Left forelimb (tissue), 1 donor: ENCODE data around the gene ARID3C.

Experiments used
- DNase-seq: peaks from one replicate; pipeline ENCODE4 v3.0.0-alpha.2; 2018; ENCODE audit warnings: low spot score

Gene ARID3C

DNA sequence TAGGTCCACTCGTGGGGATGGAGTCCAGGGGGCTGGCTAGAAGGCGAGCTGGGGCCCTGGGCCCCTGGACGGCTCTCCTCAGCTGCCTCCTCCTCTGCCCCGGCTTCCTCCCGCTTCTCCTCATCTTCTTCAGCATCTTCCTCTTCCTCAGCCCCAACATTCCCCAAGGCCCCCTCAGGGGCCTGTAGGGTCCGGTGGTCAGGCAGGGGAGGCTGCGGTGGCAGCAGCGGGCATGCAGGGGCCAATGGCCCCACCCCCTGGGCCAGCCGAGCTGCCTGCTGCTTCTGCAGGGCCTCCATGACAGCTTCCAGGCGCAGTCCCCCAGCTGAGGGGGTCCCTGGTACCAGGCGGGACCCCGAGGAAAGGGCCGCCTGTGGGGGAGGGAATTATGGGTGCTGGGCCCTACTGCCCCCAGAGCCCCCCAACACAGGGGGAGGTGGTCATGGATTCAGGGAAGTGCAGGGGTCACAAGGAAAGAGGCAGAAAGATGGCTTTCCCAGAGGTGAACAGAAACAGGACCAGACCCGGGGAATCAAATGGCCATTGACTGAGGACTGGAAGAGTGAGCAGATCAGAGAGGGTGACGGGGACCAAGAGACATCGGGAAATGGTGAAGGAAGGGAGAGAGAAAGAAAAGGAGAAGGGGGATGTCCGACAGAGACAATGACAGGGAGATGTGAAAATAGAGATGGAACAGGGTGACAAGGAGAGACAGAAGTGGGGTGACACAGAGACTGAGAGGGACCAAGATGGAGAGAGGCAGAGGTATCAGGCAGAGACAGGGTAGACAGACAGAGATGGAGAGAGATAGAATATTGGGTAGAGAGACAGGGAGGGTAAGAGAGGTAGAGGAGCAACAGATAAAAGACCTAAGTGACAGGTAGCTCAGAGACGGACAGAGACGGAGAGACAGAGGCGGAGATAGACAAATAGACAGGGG, 880 bp downstream of the ARID3C start:
- DNase-seq: no peak

DNA sequence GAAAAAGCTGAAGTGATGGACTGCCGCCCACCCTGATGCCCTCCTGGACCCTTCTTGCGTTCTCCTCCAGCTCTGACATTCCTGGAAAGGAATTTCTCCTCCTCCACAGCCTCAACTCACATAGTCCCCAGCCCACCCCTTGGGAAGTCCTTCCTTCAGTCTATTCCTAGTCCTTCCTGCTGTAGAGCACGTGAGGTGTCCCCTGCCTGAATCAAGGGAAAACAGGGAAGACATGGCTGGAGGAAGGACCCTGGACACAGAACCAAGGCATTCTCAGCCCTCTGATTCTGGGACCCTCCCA, 3.7 kb downstream of the ARID3C start:
- no peak for DNase-seq

GRCh38 chr9:34624475-34625185, 4.2 kb downstream of the ARID3C start:
- no peak for DNase-seq

DNA sequence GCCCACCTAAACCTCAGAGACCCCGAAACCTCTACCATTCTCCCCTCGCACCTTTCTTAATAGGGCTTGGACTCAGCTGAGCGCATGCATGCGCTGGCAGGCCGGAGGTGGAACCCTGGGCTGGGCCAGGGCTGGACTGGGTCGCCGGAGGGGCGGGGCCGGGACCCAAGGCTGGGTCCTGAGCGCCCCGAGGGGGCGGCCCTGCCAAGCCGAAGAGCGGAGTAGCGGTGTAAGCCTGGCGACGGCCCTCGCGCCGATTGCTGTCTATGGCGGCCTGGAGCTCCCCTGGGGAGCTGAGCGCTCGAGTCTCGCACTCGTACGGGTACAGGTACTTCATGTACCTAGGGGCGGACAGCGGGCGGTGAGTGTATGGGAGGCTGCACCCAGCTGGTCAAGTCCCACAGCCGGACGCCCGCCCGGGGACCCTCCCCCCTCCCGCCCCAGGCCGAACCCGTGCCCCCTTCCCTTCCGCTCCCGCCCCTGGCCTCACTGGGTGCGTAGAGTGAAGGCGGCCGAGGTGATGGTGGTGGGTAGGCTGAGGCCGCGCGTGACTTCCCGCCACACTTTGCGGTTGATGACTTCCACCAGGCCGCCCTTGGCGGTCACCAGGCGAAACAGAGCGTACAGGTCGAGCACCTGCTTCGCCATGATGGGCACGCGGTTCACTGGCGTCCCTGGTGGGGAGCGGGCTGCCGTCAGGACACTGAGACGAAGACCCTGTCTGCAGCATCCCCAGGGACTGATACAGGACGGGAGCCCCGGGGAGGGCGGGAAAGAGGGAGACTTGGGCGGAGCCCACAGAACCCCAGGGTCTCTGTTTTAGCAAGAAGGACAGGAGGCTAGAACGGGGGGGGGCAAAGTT, 5.3 kb downstream of the ARID3C start:
- DNase-seq: no peak

GRCh38 chr9:34620061-34620994, 8.5 kb downstream of the ARID3C start, which contains the start of gene DCTN3:
TSS of gene DCTN3 (minus strand) at chr9:34620495. CDS start at chr9:34620464, 31 bp downstream.
- peak; percentile 92 for DNase-seq

DNA sequence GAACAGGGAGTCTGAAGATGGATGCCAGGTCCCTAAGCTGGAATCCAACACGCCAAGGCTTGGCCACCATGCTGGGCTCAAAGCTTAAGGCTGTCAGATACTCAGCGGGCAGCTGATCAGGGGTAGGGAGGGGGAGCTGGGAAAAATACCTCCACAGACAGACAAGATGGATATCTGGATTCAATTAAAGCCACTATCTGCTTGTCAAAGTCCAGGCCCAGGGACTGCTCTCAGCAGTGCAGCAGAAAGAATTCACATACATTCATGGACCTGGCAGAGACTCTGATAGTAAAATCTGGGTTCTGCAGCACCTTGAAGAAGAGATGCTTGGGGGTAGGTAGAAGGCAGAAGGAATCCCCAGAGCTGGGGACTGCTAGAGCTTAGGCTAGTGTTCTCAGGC, 13.7 kb downstream of the ARID3C start:
- DNase-seq: no peak

DNA sequence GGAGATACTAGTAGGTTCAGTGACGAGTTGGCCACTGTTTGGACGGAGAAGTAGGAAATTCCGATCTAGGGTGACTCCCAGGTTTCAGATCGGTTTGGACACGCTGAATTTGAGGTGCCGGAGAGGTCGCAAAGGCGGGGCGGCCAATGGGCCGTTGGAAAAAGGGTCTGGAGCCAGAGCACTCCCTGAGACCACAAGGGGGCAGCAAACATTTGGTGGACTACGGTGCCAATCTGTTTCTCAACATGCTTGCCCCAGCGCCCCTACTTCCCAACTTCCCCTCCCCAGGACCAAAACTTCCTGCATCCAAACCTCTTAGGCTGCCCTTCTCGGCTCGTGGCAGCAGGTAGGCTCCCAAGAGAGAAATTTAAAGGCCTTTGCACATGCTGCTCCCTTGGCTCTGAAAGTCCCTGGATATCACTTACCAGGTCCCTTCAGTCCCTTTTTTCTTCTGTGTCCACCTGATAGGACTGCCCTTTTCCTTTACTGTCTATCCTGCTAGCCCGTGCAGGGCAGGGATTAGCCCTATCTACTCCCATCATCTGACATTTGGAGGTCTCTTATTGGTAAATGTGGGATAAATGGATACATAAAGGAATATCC, 16.0 kb downstream of the ARID3C start:
- DNase-seq: peak; percentile 84

DNA sequence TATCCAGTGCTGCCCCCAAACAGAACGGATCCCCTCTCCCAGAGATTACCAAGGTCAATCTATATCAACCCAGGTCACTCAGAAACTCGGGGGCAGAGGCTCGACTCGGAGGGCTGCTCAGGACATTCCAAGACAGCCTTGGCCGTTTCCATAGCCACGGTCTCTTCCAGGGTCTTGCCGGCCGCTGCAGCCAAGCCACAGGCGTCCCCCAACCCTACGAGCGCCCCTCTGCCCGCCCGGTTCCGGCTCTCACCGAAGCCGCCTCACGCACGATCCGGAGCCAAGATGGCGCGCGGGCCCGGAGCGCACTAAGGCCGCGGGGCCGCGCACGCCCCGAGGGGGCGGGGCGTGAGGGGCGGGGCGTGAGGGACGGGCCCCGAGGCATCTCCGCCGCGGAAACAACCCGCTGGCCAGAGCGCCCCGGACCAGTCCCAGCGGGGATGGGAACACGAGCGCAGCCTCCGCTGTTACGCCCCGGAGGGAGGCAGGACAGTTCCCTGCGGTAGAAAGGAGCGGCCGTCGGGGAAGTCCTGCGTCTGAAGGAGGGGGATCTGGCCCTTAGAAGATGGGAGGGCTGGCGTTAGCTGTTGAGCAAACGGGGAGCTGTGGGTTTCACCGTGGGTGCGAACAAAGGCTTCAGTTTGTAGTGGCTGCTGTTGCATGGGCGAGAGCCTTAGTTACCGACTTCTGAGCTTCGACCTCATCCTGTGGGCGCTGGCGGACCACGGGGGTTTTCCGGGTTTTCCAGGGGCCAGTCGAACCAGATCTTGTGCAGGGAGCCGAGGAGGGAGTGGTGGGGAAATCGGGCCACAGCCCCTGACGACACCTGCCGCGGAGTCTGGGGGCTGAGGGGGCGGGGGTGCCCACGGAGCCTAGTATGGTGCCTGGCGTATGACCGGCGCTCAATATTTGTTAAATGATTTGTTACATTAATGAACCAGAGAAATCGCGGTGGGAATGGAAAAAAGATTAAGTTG, 16.8 kb downstream of the ARID3C start, which contains the start of gene RPP25L:
Gene RPP25L (minus strand): TSS at position 287 of the 977 bp plus-strand sequence. CDS start 801 bp downstream, outside the sequence.
- peak; percentile 90 for DNase-seq

DNA sequence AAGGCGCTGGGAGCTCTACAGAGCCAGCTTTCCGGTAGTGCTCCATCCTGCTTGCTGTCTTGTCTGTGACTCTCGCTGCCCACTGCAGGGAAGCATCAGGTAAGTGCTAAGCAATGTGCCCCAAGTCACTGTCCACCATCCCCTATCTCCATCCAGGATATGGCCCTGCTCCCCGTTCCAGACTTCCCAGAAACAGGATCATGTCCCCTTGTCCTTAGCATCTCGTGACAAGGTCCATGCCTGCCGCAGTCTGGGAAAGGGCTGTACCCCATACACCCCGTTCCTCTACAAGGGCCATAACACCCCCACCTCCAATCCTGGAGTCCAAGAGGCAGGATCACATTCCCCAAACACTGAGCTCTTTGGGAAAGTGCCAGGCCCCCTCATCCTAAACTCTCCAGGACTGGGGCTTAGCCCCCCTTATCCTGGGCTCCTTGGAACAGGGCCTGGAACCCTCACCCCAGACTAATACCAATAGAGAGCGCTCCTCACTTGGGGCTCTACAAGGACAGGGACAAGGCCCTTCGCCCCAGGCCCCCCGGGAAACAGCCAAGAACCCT, 17.5 kb downstream of the ARID3C start:
- no peak for DNase-seq

- DNase-seq: no peak
Measured at GRCh38 chr9:34610434-34611206, 18.2 kb downstream of the ARID3C start.

GRCh38 chr9:34607331-34607730, 21.5 kb downstream of the ARID3C start:
- no peak for DNase-seq

GRCh38 chr9:34606905-34607304, 22.0 kb downstream of the ARID3C start:
- no peak for DNase-seq

- DNase-seq: no peak
Measured at GRCh38 chr9:34606190-34606589, 22.7 kb downstream of the ARID3C start.

GRCh38 chr9:34603610-34604231, 25.1 kb downstream of the ARID3C start:
- peak; percentile 81 for DNase-seq

GRCh38 chr9:34601937-34602573, 26.8 kb downstream of the ARID3C start:
- DNase-seq: no peak

GRCh38 chr9:34600908-34601307, 28.0 kb downstream of the ARID3C start:
- DNase-seq: no peak

DNA sequence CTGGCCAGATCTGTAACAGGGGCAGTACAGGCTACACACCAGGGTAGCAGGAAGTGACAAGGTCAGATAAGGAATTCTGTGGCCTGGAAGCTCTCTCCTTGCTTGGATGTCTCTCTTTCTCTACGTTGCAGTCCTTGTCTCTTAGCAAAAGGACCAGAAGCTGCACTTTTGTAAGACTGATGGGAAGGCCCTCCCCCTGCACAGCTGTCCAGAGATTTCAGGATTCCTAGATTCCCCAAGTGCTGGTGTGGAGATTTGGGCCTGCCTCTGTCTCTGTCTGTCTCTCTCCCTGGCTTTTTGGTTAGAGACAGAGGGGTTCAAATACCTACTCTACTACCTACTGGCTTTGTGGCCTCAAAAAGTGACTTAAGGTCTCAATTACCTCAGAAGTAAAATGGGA, 29.3 kb downstream of the ARID3C start:
- no peak for DNase-seq
